GM18520 (cell line): ENCODE results near the gene EIF5A2.

ENCODE experiments used
- ATAC-seq: cut with Tn5 transposase; IDR thresholded peaks from one replicate; pipeline ENCODE4 v1.9.1; 2021; ENCODE audit not compliant: unreplicated experiment

The EIF5A2 gene

GRCh38 chr3:170862618-170863374, 45.6 kb downstream of the EIF5A2 start:
- ATAC-seq = no peak

- no peak for ATAC-seq
Measured at GRCh38 chr3:170858599-170858998, 49.8 kb downstream of the EIF5A2 start.

GRCh38 chr3:170852324-170852723, 56.1 kb downstream of the EIF5A2 start:
- no peak for ATAC-seq

- ATAC-seq = no peak
Measured at GRCh38 chr3:170848292-170848917, 60.0 kb downstream of the EIF5A2 start.

GRCh38 chr3:170844377-170844776, 64.1 kb downstream of the EIF5A2 start:
- ATAC-seq = no peak

- no peak for ATAC-seq
Measured at GRCh38 chr3:170840291-170840859, 68.1 kb downstream of the EIF5A2 start.

GRCh38 chr3:170839518-170840100, 68.8 kb downstream of the EIF5A2 start:
- ATAC-seq = no peak
